ENCODE results near the gene LTBP3.

- TF ChIP-seq CTCF (IDR thresholded peaks at IDR 0.05) (no peak), POLR2A (IDR thresholded peaks at IDR 0.05) (no peak)
Measured at GRCh38 chr11:65492387-65492636, 65.8 kb downstream of the LTBP3 start.
